ENCODE data around the gene NDUFAF2.
"Not testable (repeated sequence)": the region's sequence is repeated elsewhere in the genome, so short reads cannot be mapped to it uniquely, and the experiment has no call there.

The NDUFAF2 gene

GRCh38 chr5:60982127-60982526 lies 37.1 kb downstream of the NDUFAF2 start:
- not testable (repeated sequence) for H3K27ac ChIP-seq (ENCODE audit: insufficient read depth, low read length, poor library complexity, severe bottlenecking); H3K4me1 ChIP-seq (ENCODE audit: control insufficient read depth, insufficient read depth, low read length, poor library complexity, severe bottlenecking); DNase-seq; H3K9me3 ChIP-seq (ENCODE audit: control insufficient read depth, low read length); H3K27me3 ChIP-seq (replicated peaks; ENCODE audit: control insufficient read depth, insufficient read depth, low read length, poor library complexity, severe bottlenecking); H3K36me3 ChIP-seq (ENCODE audit: control insufficient read depth, insufficient read depth, low read length); H3K4me3 ChIP-seq (ENCODE audit: insufficient read depth, low read depth, low read length, poor library complexity, severe bottlenecking)

- Histone ChIP-seq H3K4me3 (ENCODE audit: insufficient read depth, low read depth, low read length, poor library complexity, severe bottlenecking) (no peak overlapping the region), H3K9me3 (ENCODE audit: control insufficient read depth, low read length) (peaks cover 7% of the 10 kb centered on the region), H3K4me1 (ENCODE audit: control insufficient read depth, insufficient read depth, low read length, poor library complexity, severe bottlenecking) (no peaks in the 10 kb centered on the region), H3K27ac (ENCODE audit: insufficient read depth, low read length, poor library complexity, severe bottlenecking) (no peak overlapping the region), H3K36me3 (ENCODE audit: control insufficient read depth, insufficient read depth, low read length) (no peaks in the 10 kb centered on the region), H3K27me3 (replicated peaks; ENCODE audit: control insufficient read depth, insufficient read depth, low read length, poor library complexity, severe bottlenecking) (no peaks in the 10 kb centered on the region)
- DNase-seq, result no peak
These were observed 44.8 kb downstream of the NDUFAF2 start for GRCh38 chr5:60989790-60990189.

- Histone ChIP-seq H3K27me3 (replicated peaks; ENCODE audit: control insufficient read depth, insufficient read depth, low read length, poor library complexity, severe bottlenecking) (no peaks in the 10 kb centered on the region), H3K9me3 (ENCODE audit: control insufficient read depth, low read length) (peaks cover 7% of the 10 kb centered on the region), H3K4me3 (ENCODE audit: insufficient read depth, low read depth, low read length, poor library complexity, severe bottlenecking) (no peak overlapping the region), H3K4me1 (ENCODE audit: control insufficient read depth, insufficient read depth, low read length, poor library complexity, severe bottlenecking) (no peaks in the 10 kb centered on the region), H3K27ac (ENCODE audit: insufficient read depth, low read length, poor library complexity, severe bottlenecking) (no peak overlapping the region), H3K36me3 (ENCODE audit: control insufficient read depth, insufficient read depth, low read length) (no peaks in the 10 kb centered on the region)
- DNase-seq, result no peak
These were observed 47.9 kb downstream of the NDUFAF2 start for GRCh38 chr5:60992871-60993270.

- no peaks in the 10 kb centered on the region for H3K4me1 ChIP-seq (ENCODE audit: control insufficient read depth, insufficient read depth, low read length, poor library complexity, severe bottlenecking)
- H3K27me3 ChIP-seq (replicated peaks; ENCODE audit: control insufficient read depth, insufficient read depth, low read length, poor library complexity, severe bottlenecking), result no peaks in the 10 kb centered on the region
- H3K9me3 ChIP-seq (ENCODE audit: control insufficient read depth, low read length), result peaks cover 7% of the 10 kb centered on the region
- no peak for DNase-seq
- H3K36me3 ChIP-seq (ENCODE audit: control insufficient read depth, insufficient read depth, low read length), result no peaks in the 10 kb centered on the region
- no peak overlapping the region for H3K27ac ChIP-seq (ENCODE audit: insufficient read depth, low read length, poor library complexity, severe bottlenecking)
- H3K4me3 ChIP-seq (ENCODE audit: insufficient read depth, low read depth, low read length, poor library complexity, severe bottlenecking), result no peak overlapping the region
These were observed 48.4 kb downstream of the NDUFAF2 start for GRCh38 chr5:60993425-60993824.

- Histone ChIP-seq H3K9me3 (ENCODE audit: control insufficient read depth, low read length) (peaks cover 7% of the 10 kb centered on the region), H3K27me3 (replicated peaks; ENCODE audit: control insufficient read depth, insufficient read depth, low read length, poor library complexity, severe bottlenecking) (no peaks in the 10 kb centered on the region), H3K4me1 (ENCODE audit: control insufficient read depth, insufficient read depth, low read length, poor library complexity, severe bottlenecking) (no peaks in the 10 kb centered on the region), H3K36me3 (ENCODE audit: control insufficient read depth, insufficient read depth, low read length) (no peaks in the 10 kb centered on the region), H3K27ac (ENCODE audit: insufficient read depth, low read length, poor library complexity, severe bottlenecking) (no peak overlapping the region), H3K4me3 (ENCODE audit: insufficient read depth, low read depth, low read length, poor library complexity, severe bottlenecking) (no peak overlapping the region)
- no peak for DNase-seq
These were observed 49.0 kb downstream of the NDUFAF2 start for GRCh38 chr5:60993875-60994571.

- no peak for DNase-seq
- H3K27ac ChIP-seq (ENCODE audit: insufficient read depth, low read length, poor library complexity, severe bottlenecking), result no peak overlapping the region
These were observed 51.4 kb downstream of the NDUFAF2 start for GRCh38 chr5:60996368-60996767.

GRCh38 chr5:60997721-60998120 lies 52.7 kb downstream of the NDUFAF2 start:
- Histone ChIP-seq H3K4me1 (ENCODE audit: control insufficient read depth, insufficient read depth, low read length, poor library complexity, severe bottlenecking) (no peaks in the 10 kb centered on the region), H3K36me3 (ENCODE audit: control insufficient read depth, insufficient read depth, low read length) (no peaks in the 10 kb centered on the region), H3K27ac (ENCODE audit: insufficient read depth, low read length, poor library complexity, severe bottlenecking) (no peak overlapping the region), H3K9me3 (ENCODE audit: control insufficient read depth, low read length) (peaks cover 1% of the 10 kb centered on the region), H3K27me3 (replicated peaks; ENCODE audit: control insufficient read depth, insufficient read depth, low read length, poor library complexity, severe bottlenecking) (no peaks in the 10 kb centered on the region), H3K4me3 (ENCODE audit: insufficient read depth, low read depth, low read length, poor library complexity, severe bottlenecking) (no peak overlapping the region)
- DNase-seq, result no peak

More at GRCh38 chr5:60996368-60996767, 51.4 kb downstream of the NDUFAF2 start:
- H3K36me3 ChIP-seq (ENCODE audit: control insufficient read depth, insufficient read depth, low read length), result no peaks in the 10 kb centered on the region
- no peak overlapping the region for H3K4me3 ChIP-seq (ENCODE audit: insufficient read depth, low read depth, low read length, poor library complexity, severe bottlenecking)
- no peaks in the 10 kb centered on the region for H3K27me3 ChIP-seq (replicated peaks; ENCODE audit: control insufficient read depth, insufficient read depth, low read length, poor library complexity, severe bottlenecking)
- peaks cover 6% of the 10 kb centered on the region for H3K9me3 ChIP-seq (ENCODE audit: control insufficient read depth, low read length)
- no peaks in the 10 kb centered on the region for H3K4me1 ChIP-seq (ENCODE audit: control insufficient read depth, insufficient read depth, low read length, poor library complexity, severe bottlenecking)

GRCh38 chr5:61000887-61001286 lies 55.9 kb downstream of the NDUFAF2 start:
- Histone ChIP-seq H3K36me3 (ENCODE audit: control insufficient read depth, insufficient read depth, low read length) (no peaks in the 10 kb centered on the region), H3K27me3 (replicated peaks; ENCODE audit: control insufficient read depth, insufficient read depth, low read length, poor library complexity, severe bottlenecking) (no peaks in the 10 kb centered on the region), H3K4me3 (ENCODE audit: insufficient read depth, low read depth, low read length, poor library complexity, severe bottlenecking) (no peak overlapping the region), H3K4me1 (ENCODE audit: control insufficient read depth, insufficient read depth, low read length, poor library complexity, severe bottlenecking) (no peaks in the 10 kb centered on the region), H3K27ac (ENCODE audit: insufficient read depth, low read length, poor library complexity, severe bottlenecking) (no peak overlapping the region), H3K9me3 (ENCODE audit: control insufficient read depth, low read length) (no peaks in the 10 kb centered on the region)
- DNase-seq, result no peak

- H3K27me3 ChIP-seq (replicated peaks; ENCODE audit: control insufficient read depth, insufficient read depth, low read length, poor library complexity, severe bottlenecking), result no peaks in the 10 kb centered on the region
- H3K36me3 ChIP-seq (ENCODE audit: control insufficient read depth, insufficient read depth, low read length), result no peaks in the 10 kb centered on the region
- no peak overlapping the region for H3K27ac ChIP-seq (ENCODE audit: insufficient read depth, low read length, poor library complexity, severe bottlenecking)
- no peak overlapping the region for H3K4me3 ChIP-seq (ENCODE audit: insufficient read depth, low read depth, low read length, poor library complexity, severe bottlenecking)
- no peaks in the 10 kb centered on the region for H3K4me1 ChIP-seq (ENCODE audit: control insufficient read depth, insufficient read depth, low read length, poor library complexity, severe bottlenecking)
- no peak for DNase-seq
- no peaks in the 10 kb centered on the region for H3K9me3 ChIP-seq (ENCODE audit: control insufficient read depth, low read length)
These were observed 56.6 kb downstream of the NDUFAF2 start for GRCh38 chr5:61001647-61002046.

- Histone ChIP-seq H3K27me3 (replicated peaks; ENCODE audit: control insufficient read depth, insufficient read depth, low read length, poor library complexity, severe bottlenecking) (no peaks in the 10 kb centered on the region), H3K36me3 (ENCODE audit: control insufficient read depth, insufficient read depth, low read length) (no peaks in the 10 kb centered on the region), H3K4me3 (ENCODE audit: insufficient read depth, low read depth, low read length, poor library complexity, severe bottlenecking) (no peak overlapping the region), H3K9me3 (ENCODE audit: control insufficient read depth, low read length) (no peaks in the 10 kb centered on the region), H3K27ac (ENCODE audit: insufficient read depth, low read length, poor library complexity, severe bottlenecking) (no peak overlapping the region), H3K4me1 (ENCODE audit: control insufficient read depth, insufficient read depth, low read length, poor library complexity, severe bottlenecking) (no peaks in the 10 kb centered on the region)
- DNase-seq, result no peak
These were observed 57.8 kb downstream of the NDUFAF2 start for GRCh38 chr5:61002611-61003355.

All from effector memory CD4-positive, alpha-beta T cell (primary cell).